Left ventricle myocardium inferior (tissue), 1 donor: ENCODE results near the gene PHYKPL. TPM values are rescaled to one million over a fixed set of nuclear protein-coding genes. Genes with fewer than 3 reads are reported as not detected.

Source experiments
- DNase-seq: peaks from one replicate; pipeline ENCODE4 v3.0.0-alpha.2; 2020
- H3K27ac ChIP-seq: fragments of 200-600 bp; replicated peaks from 2 replicates; pipeline ENCODE4 v1.8.0; 2021
- H3K27me3 ChIP-seq: fragments of 200-600 bp; 2 replicates; pipeline ENCODE4 v1.8.0; 2021; ENCODE audit warnings: low read depth
- H3K36me3 ChIP-seq: fragments of 200-600 bp; 2 replicates; pipeline ENCODE4 v1.8.0; 2021
- H3K4me1 ChIP-seq: fragments of 200-600 bp; 2 replicates; pipeline ENCODE4 v1.8.0; 2021
- H3K4me3 ChIP-seq: fragments of 200-600 bp; 2 replicates; pipeline ENCODE4 v1.8.0; 2021; ENCODE audit warnings: mild to moderate bottlenecking, moderate library complexity
- H3K9me3 ChIP-seq: fragments of 200-600 bp; replicated peaks from 2 replicates; pipeline ENCODE4 v1.8.0; 2021
- CTCF ChIP-seq: fragments of 200-600 bp; IDR thresholded peaks from 2 replicates; pipeline ENCODE4 v1.8.0; 2021; ENCODE audit warnings: antibody characterized with exemption, mild to moderate bottlenecking, borderline replicate concordance
- intact Hi-C: fragments of 100-400 bp; cut with micrococcal nuclease; formaldehyde crosslinking; loops from one replicate; pipeline ENCODE4 v1.11.0; 2022
- total RNA-seq: library from RNA; stranded (reverse); fragmentation: NEBNext Ultra II Directional; extraction: Animal tissue kit (Norgen Biotek cat#: 25700); gene quantifications from one replicate; pipeline ENCODE4 v1.2.1, GENCODE V29; 2021
- donor health status: DM: no; HTN: yes; CAD: no; lungs with severe emphysema.

Gene PHYKPL
- total RNA-seq, 1 donor from 2014 or later: 34.0 TPM

GRCh38 chr5:178214160-178214803 is 18.3 kb downstream of the PHYKPL start:
- H3K9me3 ChIP-seq: no peaks in the 10 kb centered on the region
- intact Hi-C loops: no loop called here
- H3K27me3 ChIP-seq: no peaks in the 10 kb centered on the region
- DNase-seq: no peak
- H3K4me1 ChIP-seq: peaks cover 22% of the 10 kb centered on the region
- H3K27ac ChIP-seq: no peak overlapping the region
- peaks cover 91% of the 10 kb centered on the region for H3K36me3 ChIP-seq
- no peak overlapping the region for H3K4me3 ChIP-seq
- no peak for TF ChIP-seq CTCF

GRCh38 chr5:178213748-178214151 is 18.9 kb downstream of the PHYKPL start:
- TF ChIP-seq CTCF: no peak
- DNase-seq: no peak
- H3K4me3 ChIP-seq: no peak overlapping the region
- H3K9me3 ChIP-seq: no peaks in the 10 kb centered on the region
- H3K27me3 ChIP-seq: no peaks in the 10 kb centered on the region
- no peak overlapping the region for H3K27ac ChIP-seq
- H3K36me3 ChIP-seq: peaks cover 95% of the 10 kb centered on the region
- H3K4me1 ChIP-seq: peaks cover 22% of the 10 kb centered on the region
- intact Hi-C loops: no loop called here

- intact Hi-C loops: no loop called here
- Histone ChIP-seq H3K27ac (no peak overlapping the region), H3K9me3 (no peaks in the 10 kb centered on the region), H3K4me1 (peaks cover 26% of the 10 kb centered on the region), H3K4me3 (no peak overlapping the region), H3K27me3 (no peaks in the 10 kb centered on the region), H3K36me3 (peaks cover 95% of the 10 kb centered on the region)
- no peak for TF ChIP-seq CTCF
- no peak for DNase-seq
These were observed 19.6 kb downstream of the PHYKPL start for GRCh38 chr5:178213003-178213461.

GRCh38 chr5:178212241-178213002 is 20.2 kb downstream of the PHYKPL start:
- Histone ChIP-seq H3K27me3 (no peaks in the 10 kb centered on the region), H3K36me3 (peaks cover 100% of the 10 kb centered on the region), H3K9me3 (no peaks in the 10 kb centered on the region), H3K27ac (no peak overlapping the region), H3K4me3 (no peak overlapping the region), H3K4me1 (peaks cover 32% of the 10 kb centered on the region)
- intact Hi-C loops: no loop called here
- no peak for DNase-seq
- TF ChIP-seq CTCF: no peak

- Histone ChIP-seq H3K27ac (no peak overlapping the region), H3K4me1 (peaks cover 42% of the 10 kb centered on the region), H3K9me3 (no peaks in the 10 kb centered on the region), H3K36me3 (peaks cover 100% of the 10 kb centered on the region), H3K4me3 (no peak overlapping the region), H3K27me3 (no peaks in the 10 kb centered on the region)
- no peak for TF ChIP-seq CTCF
- intact Hi-C loops: no loop called here
- DNase-seq: no peak
These were observed 21.2 kb downstream of the PHYKPL start for GRCh38 chr5:178211095-178212048.
